Gastrocnemius medialis (tissue), 4 donors: ENCODE data around the gene TTC31. TPM values are rescaled to one million over a fixed set of nuclear protein-coding genes. Genes with fewer than 3 reads are reported as not detected.

Experiments used
- ATAC-seq, 2 donors: fragments of 150-250 bp; one replicate each; pipeline ENCODE4 v1.9.1; 2016
- DNase-seq, 2 donors: peaks; one replicate each; pipeline ENCODE4 v3.0.0-alpha.2; 2019
- H3K27ac ChIP-seq, 4 donors: fragments of 200-600 bp; sonication (generic); 1 replicate in 1 of 4; 2 replicates in 3 of 4; pipeline ENCODE4 v1.5.1; 2016 to 2018; ENCODE audit warnings: mild to moderate bottlenecking in 2 of 4, moderate library complexity in 1 of 4
- H3K27me3 ChIP-seq, 3 donors: fragments of 200-600 bp; sonication (generic) in 2 of 3; 1 replicate in 1 of 3; 2 replicates in 2 of 3; pipeline versions ENCODE4 v1.5.1 to v1.6.0; 2016 to 2019; ENCODE audit warnings: mild to moderate bottlenecking in 1 of 3, moderate library complexity in 1 of 3
- H3K36me3 ChIP-seq, 2 donors: fragments of 200-600 bp; sonication (generic) in 1 of 2; one replicate each; pipeline ENCODE4 v1.5.1; 2017 to 2018
- H3K4me1 ChIP-seq, 2 donors: fragments of 200-600 bp; sonication (generic) in 1 of 2; one replicate each; pipeline ENCODE4 v1.5.1; 2016 to 2017; ENCODE audit warnings: mild to moderate bottlenecking in 2 of 2
- H3K4me3 ChIP-seq, 4 donors: fragments of 200-600 bp; sonication (generic) in 3 of 4; 1 replicate in 1 of 4; 2 replicates in 3 of 4; pipeline ENCODE4 v1.5.1; 2016 to 2019; ENCODE audit warnings: mild to moderate bottlenecking in 2 of 4
- H3K9me3 ChIP-seq, 3 donors: fragments of 200-600 bp; sonication (generic) in 2 of 3; 1 replicate in 1 of 3; 2 replicates in 2 of 3; pipeline ENCODE4 v1.5.1; 2016 to 2019
- POLR2A ChIP-seq, 2 donors: fragments of 450-650 bp; IDR thresholded peaks; one replicate each; pipeline ENCODE4 v1.6.1; 2017; ENCODE audit warnings: antibody characterized with exemption in 2 of 2, mild to moderate bottlenecking in 2 of 2, moderate library complexity in 2 of 2
- in situ Hi-C, 4 donors: fragments of 200-750 bp; cut with MboI; loops; one replicate each; pipeline versions ENCODE4 v1.15.0 to v1.8.0; 2017; ENCODE audit warnings: low sequenced_read_pairs in 4 of 4
- intact Hi-C: fragments of 100-400 bp; cut with DNase I; formaldehyde crosslinking; loops from one replicate; pipeline ENCODE4 v1.15.1; 2023; ENCODE audit warnings: low total_unique reads
- total RNA-seq, 4 donors: library from RNA; depleted of rRNA; stranded (reverse); fragments of >200 nt; gene quantifications; one replicate each; pipeline versions ENCODE4 v1.1.0 to v1.2.3, GENCODE V29; 2016
- TF ChIP-seq, protein P1 (sequence below), 5 experiments: fragments of 450-650 bp in 3 of 5; fragments of 200-600 bp in 2 of 5; sonication (generic) in 2 of 5; IDR thresholded peaks in 4 of 5; conservative IDR thresholded peaks in 1 of 5; 1 replicate in 4 of 5; 2 replicates in 1 of 5; pipeline ENCODE4 v1.5.1; 2016 to 2019; ENCODE audit warnings: antibody characterized with exemption in 5 of 5, mild to moderate bottlenecking in 3 of 5, moderate library complexity in 3 of 5

Gene TTC31
- total RNA-seq, 4 donors from 2014 or later: 6.1 to 9.6 (median 7.7) TPM

DNA sequence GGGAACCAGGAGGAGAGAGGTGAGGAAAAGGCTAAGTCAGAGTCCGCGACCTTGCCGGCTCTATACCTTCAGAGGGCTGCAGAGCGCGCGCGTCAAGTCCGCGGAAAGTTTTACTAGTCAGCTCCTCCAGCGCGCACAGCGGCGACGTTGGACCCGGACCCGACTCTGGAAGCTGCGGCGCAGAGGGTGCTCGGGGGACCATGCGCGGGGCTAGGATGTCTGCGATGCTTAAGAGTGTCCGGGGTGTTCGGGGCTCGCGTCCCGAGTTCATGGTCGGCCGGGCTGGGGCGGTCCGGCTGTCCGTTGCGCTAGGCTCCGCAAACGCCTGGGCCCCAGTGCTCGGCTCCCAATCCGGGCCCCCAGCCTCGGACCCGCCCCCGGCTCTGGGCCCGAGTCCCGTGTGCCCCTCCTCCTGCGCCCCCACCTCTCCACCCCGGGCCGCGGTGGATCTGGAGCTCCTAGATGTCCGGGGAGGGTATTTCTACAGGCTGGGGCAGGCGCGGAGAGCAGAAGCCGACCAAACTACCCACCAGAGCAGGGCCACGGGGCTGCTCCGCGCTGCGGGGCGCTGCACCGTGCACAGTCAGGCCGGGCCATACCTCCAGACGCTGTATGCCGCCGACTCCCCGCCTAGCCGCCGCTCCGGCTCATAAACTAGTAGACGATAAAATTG lies 16.5 kb downstream of the TTC31 start, which contains the start of gene LBX2:
Gene LBX2, minus strand, starts transcription at position 337 of the 673 bp plus-strand sequence. Its CDS starts 66 bp downstream, at position 271.
- intact Hi-C loops: no loop called here
- H3K4me3 ChIP-seq: peak within 1 kb of the TSS; percentile 28 to 48 (median 44)

DNA sequence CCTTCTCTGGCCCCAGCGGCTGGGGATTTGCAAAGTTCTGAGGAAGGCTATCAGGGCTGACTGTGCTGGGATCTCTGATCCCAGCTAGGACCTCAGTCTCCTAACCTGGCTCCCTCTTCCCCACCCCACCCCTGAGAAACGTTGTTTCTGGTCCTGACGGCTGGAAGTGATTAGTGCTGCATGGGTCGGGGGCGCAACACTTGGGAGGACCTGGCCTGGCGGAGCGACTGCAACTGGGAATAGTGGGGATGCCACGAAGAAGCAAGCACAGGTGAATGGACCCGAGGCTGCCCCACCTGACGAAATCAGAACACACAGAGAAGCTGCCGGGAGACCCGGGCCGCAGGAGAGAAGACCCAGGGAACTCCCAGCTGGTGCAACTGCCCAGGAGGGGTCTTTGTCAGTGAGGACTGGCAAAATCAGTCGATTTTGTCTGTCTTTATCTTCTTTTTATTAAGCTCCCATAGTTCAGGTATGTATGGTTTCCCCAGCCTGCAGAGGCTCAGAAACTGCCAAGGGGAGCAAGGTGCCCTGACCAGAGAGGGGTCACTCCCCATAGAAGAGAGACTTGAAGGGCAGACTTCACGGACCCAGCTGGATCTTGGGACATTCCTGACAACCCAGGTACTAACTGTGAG lies 17.2 kb downstream of the TTC31 start:
- Histone ChIP-seq H3K4me3 (peak overlapping the region in 1 of 4 donors; percentile 48), H3K36me3 (peaks cover 0 to 6% of the 10 kb centered on the region in 2 donors), H3K4me1 (peaks cover 26 to 39% of the 10 kb centered on the region in 2 donors), H3K27ac (no peak overlapping the region), H3K27me3 (peaks cover 42 to 74% (median 57%) of the 10 kb centered on the region in 3 donors), H3K9me3 (no peaks in the 10 kb centered on the region)
- no peak for TF ChIP-seq POLR2A (IDR thresholded peaks at IDR 0.05)
- TF ChIP-seq, protein P1, sequence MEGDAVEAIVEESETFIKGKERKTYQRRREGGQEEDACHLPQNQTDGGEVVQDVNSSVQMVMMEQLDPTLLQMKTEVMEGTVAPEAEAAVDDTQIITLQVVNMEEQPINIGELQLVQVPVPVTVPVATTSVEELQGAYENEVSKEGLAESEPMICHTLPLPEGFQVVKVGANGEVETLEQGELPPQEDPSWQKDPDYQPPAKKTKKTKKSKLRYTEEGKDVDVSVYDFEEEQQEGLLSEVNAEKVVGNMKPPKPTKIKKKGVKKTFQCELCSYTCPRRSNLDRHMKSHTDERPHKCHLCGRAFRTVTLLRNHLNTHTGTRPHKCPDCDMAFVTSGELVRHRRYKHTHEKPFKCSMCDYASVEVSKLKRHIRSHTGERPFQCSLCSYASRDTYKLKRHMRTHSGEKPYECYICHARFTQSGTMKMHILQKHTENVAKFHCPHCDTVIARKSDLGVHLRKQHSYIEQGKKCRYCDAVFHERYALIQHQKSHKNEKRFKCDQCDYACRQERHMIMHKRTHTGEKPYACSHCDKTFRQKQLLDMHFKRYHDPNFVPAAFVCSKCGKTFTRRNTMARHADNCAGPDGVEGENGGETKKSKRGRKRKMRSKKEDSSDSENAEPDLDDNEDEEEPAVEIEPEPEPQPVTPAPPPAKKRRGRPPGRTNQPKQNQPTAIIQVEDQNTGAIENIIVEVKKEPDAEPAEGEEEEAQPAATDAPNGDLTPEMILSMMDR (IDR thresholded peaks at IDR 0.05 in 4 of 5, conservative IDR thresholded peaks at IDR 0.05 in 1 of 5): no peak
- intact Hi-C loops (no loop called here), in situ Hi-C loops (no loop called here)
- ATAC-seq (no peak), DNase-seq (no peak)

More for the DNA sequence above, 16.5 kb downstream of the TTC31 start, which contains the start of gene LBX2:
- ATAC-seq (peak in 1 of 2 donors; percentile 10), DNase-seq (no peak)
- no peaks in the 10 kb centered on the region for H3K9me3 ChIP-seq
- in situ Hi-C loops: no loop called here
- no peak within 1 kb of the TSS for H3K27ac ChIP-seq
- peaks cover 0 to 1% of the 10 kb centered on the region in 2 donors for H3K36me3 ChIP-seq
- peaks cover 22 to 36% of the 10 kb centered on the region in 2 donors for H3K4me1 ChIP-seq
- TF ChIP-seq POLR2A (IDR thresholded peaks at IDR 0.05): no peak
- TF ChIP-seq, protein P1 (IDR thresholded peaks at IDR 0.05 in 4 of 5, conservative IDR thresholded peaks at IDR 0.05 in 1 of 5): no peak
- peaks cover 42 to 70% (median 57%) of the 10 kb centered on the region in 3 donors for H3K27me3 ChIP-seq

DNA sequence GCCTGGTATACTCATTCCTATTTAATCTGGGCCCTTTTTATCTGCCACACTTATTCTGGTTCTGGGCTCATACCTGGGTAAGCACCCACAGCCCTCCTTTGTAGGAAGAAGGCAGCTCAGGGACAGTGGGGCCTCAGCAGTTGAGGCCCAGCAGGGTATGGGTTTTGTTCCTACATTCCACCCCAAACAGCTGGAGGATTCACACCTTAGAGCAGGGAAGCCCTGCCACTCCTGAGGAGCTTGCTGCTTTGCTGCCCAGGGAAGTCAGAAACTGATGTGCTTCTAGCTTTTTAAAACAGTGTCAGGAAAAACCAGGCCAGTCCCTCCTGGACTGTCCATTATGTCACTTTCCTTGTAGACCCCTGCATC lies 17.7 kb downstream of the TTC31 start:
- TF ChIP-seq, protein P1 (IDR thresholded peaks at IDR 0.05 in 4 of 5, conservative IDR thresholded peaks at IDR 0.05 in 1 of 5): no peak
- no peak for TF ChIP-seq POLR2A (IDR thresholded peaks at IDR 0.05)
- intact Hi-C loops (no loop called here), in situ Hi-C loops (no loop called here)
- peaks cover 27 to 41% of the 10 kb centered on the region in 2 donors for H3K4me1 ChIP-seq
- H3K4me3 ChIP-seq: no peak overlapping the region
- no peak overlapping the region for H3K27ac ChIP-seq
- H3K36me3 ChIP-seq: peaks cover 0 to 11% of the 10 kb centered on the region in 2 donors
- ATAC-seq (no peak), DNase-seq (no peak)
- H3K9me3 ChIP-seq: no peaks in the 10 kb centered on the region
- H3K27me3 ChIP-seq: peaks cover 42 to 76% (median 57%) of the 10 kb centered on the region in 3 donors

DNA sequence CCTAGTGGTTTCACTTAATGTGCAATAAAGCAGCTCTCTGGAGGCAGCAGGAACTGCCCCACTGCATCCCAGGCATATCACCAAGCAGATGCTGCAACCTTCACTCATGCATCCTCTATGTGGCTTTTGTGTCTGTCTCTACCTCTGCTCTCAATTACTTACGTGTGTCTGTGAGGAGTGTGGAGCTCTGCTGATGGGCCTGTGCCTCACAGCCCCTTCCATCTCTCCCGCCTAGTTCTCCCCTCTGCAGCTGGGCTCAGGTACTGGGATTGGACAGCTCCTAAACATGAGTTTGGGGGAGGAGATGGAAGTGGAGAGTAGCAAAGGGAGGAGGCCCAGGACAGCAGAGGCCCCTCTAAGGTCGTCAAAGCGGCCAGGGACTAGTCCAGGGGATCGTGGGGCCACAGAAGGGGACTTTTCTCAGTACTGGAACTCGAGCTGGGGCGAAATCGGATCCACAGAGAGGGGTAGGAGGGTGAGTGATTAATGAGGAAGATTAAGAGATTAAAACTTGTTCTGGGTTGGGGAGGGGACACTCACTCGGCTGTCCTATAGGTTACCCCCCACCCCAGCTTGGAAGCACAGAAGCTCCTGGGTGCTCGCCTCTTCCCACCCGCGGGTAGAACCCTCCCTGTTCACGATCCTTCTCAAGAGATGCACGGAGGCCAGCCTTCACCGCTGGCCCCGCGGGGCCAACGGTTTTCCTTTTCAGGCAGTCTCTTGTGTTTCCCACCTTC lies 18.6 kb downstream of the TTC31 start:
- H3K27ac ChIP-seq: no peak overlapping the region
- in situ Hi-C loops: no loop called here
- H3K4me1 ChIP-seq: peaks cover 36 to 51% of the 10 kb centered on the region in 2 donors
- peaks cover 0 to 18% of the 10 kb centered on the region in 2 donors for H3K36me3 ChIP-seq
- TF ChIP-seq, protein P1 (IDR thresholded peaks at IDR 0.05 in 4 of 5, conservative IDR thresholded peaks at IDR 0.05 in 1 of 5): no peak
- TF ChIP-seq POLR2A (IDR thresholded peaks at IDR 0.05): no peak
- intact Hi-C loops: no loop called here
- H3K27me3 ChIP-seq: peaks cover 44 to 78% (median 57%) of the 10 kb centered on the region in 3 donors
- ATAC-seq (no peak), DNase-seq (no peak)
- no peak overlapping the region for H3K4me3 ChIP-seq
- no peaks in the 10 kb centered on the region for H3K9me3 ChIP-seq
